Ovary (tissue), 1 donor: ENCODE measurements around the gene PROX1.

Experiments
- EP300 ChIP-seq: sonication (generic); formaldehyde crosslinking; IDR thresholded peaks from one replicate; pipeline ENCODE4 v1.6.1; 2017; ENCODE audit warnings: antibody characterized with exemption
- POLR2A ChIP-seq: fragments of 450-650 bp; IDR thresholded peaks from one replicate; pipeline ENCODE4 v1.6.1; 2017; ENCODE audit warnings: antibody characterized with exemption, mild to moderate bottlenecking, moderate library complexity

GRCh38 chr1:214006845-214007244, 19.1 kb downstream of the PROX1 start:
- TF ChIP-seq EP300, result no peak
- TF ChIP-seq POLR2A, result no peak
